Epithelial cell of esophagus (primary cell): ENCODE results near the gene WDR81.

Source experiments
- DNase-seq: peaks from one replicate; pipeline ENCODE4 v3.0.0; 2010; ENCODE audit warnings: low read depth
- H3K4me3 ChIP-seq: 2 replicates; pipeline ENCODE4 v1.5.1; 2011; ENCODE audit warnings: mild to moderate bottlenecking, low read length, control low read depth
- TF ChIP-seq, protein P1 (sequence below): IDR thresholded peaks from 2 replicates; pipeline ENCODE4 v1.5.1; 2011; ENCODE audit warnings: low read depth, mild to moderate bottlenecking, low read length, control low read depth, inconsistent platforms; ENCODE audit not compliant: insufficient read depth; ENCODE audit errors: missing control alignments

Gene WDR81

DNA sequence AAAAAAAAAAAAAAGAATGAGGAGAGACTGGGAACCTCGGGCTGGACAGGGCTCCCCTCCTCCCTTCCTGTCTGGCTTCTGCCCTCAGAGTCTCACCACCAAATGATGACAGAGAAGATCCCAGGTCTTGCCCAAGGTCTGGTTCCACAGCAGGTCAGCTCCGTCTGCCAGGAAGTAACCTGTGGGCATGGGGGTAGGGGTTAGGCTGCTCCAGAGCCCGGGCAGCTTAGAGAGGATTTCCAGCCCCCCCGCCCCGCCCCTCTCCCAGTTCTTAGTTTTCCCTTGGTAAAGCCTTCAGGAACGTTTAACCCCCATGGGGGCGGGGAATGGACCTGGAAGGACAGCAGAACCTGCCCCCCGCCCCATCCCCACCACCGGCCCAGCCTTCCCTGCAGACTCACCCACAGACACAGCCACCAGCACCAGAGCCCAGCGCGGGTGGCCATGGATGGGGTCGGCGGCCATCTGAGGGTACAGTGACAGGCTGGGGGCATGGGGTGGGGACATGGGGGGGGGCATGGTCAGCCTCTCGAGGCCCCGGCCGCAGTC, 15.0 kb upstream of the WDR81 start:
- no peak for DNase-seq
- peak overlapping the region; percentile 51 for H3K4me3 ChIP-seq
- TF ChIP-seq, protein P1, sequence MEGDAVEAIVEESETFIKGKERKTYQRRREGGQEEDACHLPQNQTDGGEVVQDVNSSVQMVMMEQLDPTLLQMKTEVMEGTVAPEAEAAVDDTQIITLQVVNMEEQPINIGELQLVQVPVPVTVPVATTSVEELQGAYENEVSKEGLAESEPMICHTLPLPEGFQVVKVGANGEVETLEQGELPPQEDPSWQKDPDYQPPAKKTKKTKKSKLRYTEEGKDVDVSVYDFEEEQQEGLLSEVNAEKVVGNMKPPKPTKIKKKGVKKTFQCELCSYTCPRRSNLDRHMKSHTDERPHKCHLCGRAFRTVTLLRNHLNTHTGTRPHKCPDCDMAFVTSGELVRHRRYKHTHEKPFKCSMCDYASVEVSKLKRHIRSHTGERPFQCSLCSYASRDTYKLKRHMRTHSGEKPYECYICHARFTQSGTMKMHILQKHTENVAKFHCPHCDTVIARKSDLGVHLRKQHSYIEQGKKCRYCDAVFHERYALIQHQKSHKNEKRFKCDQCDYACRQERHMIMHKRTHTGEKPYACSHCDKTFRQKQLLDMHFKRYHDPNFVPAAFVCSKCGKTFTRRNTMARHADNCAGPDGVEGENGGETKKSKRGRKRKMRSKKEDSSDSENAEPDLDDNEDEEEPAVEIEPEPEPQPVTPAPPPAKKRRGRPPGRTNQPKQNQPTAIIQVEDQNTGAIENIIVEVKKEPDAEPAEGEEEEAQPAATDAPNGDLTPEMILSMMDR: no peak

DNA sequence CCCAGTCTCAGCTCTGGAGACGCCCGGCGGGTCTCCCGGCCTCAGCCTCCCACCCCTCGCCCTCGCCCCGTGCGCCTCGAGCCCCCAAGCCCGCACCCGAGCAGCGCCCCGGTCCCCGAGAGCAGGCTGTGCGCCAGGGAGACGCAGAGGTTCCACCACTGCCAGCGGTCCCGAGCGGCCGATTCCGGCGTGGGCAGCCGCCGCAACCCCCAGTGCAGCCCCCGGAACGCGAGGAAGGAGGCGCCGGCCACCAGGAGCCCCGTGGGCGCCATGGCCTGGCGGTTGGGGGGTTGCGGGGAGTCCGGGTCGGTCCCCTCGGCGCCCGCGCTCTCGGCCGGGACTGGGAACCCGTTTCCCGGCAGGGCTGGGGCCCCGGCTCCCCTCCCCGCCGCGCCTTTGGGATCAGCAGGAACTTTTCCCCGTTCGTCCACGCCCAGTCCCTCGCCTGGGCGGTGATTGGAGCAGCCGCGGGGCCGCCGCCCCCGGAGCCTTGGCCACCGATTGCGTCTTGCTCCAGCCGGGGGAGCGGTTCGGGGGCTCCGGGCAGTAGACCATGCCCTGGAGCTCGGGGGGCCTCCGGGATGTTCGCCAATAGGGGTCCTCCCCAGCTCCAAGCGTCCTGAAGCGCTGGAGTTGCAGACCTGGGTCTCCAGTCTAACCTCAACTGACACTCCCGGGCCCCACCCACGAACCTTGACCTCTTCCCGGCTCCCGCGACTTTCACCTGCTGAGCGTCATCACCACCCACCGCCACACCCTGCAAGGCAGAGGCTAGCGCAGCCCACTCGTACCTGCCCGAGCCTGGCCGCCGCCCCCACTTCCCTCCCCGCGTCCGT, 14.3 kb upstream of the WDR81 start, which contains the start of gene TLCD2:
Gene TLCD2 (minus strand): TSS at position 407 of the 836 bp plus-strand sequence. CDS start 135 bp downstream, at position 272.
- TF ChIP-seq, protein P1: no peak
- peak; percentile 77 for DNase-seq
- peak within 1 kb of the TSS; percentile 51 for H3K4me3 ChIP-seq

DNA sequence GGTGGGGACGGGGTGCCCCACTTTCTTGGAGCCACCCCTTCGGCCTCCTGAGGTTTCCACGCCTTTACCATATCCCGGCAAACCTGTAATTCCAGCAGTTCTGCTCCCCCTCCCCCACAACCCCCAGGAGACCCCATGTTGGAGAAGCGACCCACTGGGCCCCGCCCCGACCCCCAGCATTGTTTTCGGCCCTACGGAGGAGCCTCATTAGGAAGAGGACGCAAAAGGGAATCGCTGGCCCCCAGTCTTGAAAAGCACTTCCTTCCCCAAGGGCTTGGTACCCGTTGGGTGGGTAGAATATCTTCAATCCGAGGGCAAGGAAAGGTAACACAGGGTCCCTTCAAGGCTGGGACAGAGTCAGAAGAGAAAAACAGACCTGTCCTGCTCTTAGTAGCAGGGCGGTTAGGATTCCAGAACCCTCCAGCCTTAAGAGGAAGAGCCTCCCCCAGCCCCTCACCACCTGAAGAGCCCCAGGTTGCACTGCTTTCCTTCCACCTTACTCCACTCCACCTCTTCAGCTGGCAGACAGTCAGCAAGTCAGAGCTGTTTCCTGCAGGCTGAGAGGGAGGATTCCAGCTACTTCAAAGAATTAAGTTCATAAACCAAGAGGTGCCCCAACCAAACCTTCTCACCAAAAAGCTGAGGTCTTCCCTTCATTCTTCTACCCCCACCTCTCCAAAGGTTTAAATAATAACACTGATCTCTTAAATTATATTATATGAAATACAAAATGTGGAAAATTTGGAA, 13.5 kb upstream of the WDR81 start:
- TF ChIP-seq, protein P1: no peak
- DNase-seq: peak; percentile 47
- H3K4me3 ChIP-seq: peak overlapping the region; percentile 51

DNA sequence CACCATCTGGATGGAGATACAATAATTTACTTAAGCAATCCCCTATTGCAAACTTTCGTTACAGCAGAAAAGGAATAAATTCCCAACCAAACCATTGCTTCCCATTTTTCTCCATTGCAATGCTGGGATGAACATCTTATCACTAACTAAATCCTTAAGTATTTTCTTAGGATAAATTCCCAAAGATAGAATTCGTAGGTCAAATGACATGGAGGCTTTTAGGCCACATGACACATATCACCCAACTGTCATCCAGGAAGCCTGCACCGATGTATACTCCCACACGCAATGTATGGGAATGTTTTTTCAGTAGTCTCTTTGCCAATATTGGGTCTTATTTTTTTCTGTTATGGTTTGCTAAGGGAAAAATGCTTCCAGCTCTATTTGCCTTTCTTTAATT, 12.7 kb upstream of the WDR81 start:
- no peak for DNase-seq
- H3K4me3 ChIP-seq: no peak overlapping the region

DNA sequence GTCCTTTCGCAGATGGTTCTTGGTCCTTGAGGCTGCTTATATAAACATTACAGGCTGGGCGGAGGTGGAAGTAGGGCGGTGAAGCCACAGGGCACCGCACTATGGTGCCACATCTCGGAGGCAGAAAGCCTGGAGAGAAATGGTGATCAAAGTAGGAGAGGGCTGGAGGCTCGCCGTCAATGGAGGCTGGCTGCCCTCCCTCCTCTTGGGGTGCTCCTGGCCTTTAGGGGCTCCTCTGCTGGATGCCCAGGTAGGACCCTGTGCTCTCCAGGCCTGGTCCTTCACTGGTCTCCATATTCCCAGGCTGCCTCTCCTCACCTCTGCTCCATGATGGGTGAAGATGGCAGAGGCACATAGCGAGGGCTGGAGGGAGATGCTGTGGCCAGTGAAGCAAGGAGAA, 12.2 kb upstream of the WDR81 start:
- H3K4me3 ChIP-seq: no peak overlapping the region
- DNase-seq: no peak
- TF ChIP-seq, protein P1: no peak

More for the DNA sequence above, 12.7 kb upstream of the WDR81 start:
- TF ChIP-seq, protein P1: no peak

DNA sequence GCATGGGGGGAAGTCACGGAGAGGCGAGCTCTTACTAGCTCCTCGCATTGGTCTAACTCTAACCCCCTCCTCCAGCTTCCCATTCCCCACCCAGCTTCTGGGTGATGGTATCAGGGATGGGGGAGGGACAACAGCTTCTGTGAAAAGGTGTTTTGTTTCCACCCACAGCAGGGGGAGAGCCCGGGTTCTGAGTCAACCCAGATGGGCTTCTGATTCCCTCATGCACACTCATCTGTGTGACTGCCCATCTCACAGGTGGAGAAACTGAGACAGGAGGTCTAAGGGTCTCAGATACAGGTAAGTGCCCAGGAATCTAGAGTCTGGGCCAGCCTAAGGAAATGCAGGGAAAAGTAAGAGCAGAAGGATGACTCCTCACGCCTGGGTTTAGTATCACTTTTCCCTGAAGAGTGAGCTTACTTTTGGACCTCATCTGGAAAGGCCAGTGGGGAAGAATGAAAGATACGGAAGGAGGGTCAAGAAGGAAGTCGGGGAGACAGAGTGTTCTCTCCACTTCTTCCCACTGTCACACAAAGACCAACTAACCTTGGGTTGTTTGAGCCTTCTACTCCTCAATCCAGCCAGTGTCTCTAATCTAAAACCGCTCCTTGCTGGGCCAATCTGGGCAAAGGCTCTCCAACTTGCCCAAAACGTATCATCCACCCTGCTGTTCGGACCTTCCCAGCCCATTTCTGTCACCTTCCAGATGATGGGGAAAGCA, 11.2 kb upstream of the WDR81 start:
- peak overlapping the region; percentile 82 for H3K4me3 ChIP-seq
- TF ChIP-seq, protein P1: no peak
- no peak for DNase-seq
